Smooth muscle cell (in vitro differentiated cells): ENCODE data around the gene SHPK. TPM values are rescaled to one million over a fixed set of nuclear protein-coding genes. Genes with fewer than 3 reads are reported as not detected.

Experiments used
- DNase-seq: peaks from one replicate; lab custom pipeline; 2025; ENCODE audit not compliant: unreplicated experiment; lab: John Stamatoyannopoulos, UW
- H2AFZ ChIP-seq: fragments of 200-600 bp; sonication (generic); 2 replicates; pipeline ENCODE4 v1.6.0; 2016; ENCODE audit warnings: antibody characterized with exemption, low read depth, mild to moderate bottlenecking
- H3F3A ChIP-seq: fragments of 200-600 bp; sonication (generic); 2 replicates; pipeline ENCODE4 v1.6.0; 2017; ENCODE audit warnings: antibody characterized with exemption, low read depth
- H3K27ac ChIP-seq: fragments of 200-600 bp; sonication (generic); 2 replicates; pipeline ENCODE4 v1.5.1; 2016; ENCODE audit warnings: low read depth, mild to moderate bottlenecking
- H3K27me3 ChIP-seq: fragments of 200-600 bp; sonication (generic); 2 replicates; pipeline ENCODE4 v1.6.1; 2016; ENCODE audit warnings: low read depth, mild to moderate bottlenecking
- H3K36me3 ChIP-seq: fragments of 200-600 bp; sonication (generic); 2 replicates; pipeline ENCODE4 v1.5.1; 2016; ENCODE audit warnings: low read depth
- H3K4me1 ChIP-seq: fragments of 200-600 bp; sonication (generic); 2 replicates; pipeline ENCODE4 v1.5.1; 2016; ENCODE audit warnings: low read depth
- H3K4me2 ChIP-seq: fragments of 200-600 bp; sonication (generic); 2 replicates; pipeline ENCODE4 v1.6.0; 2016; ENCODE audit warnings: mild to moderate bottlenecking
- H3K4me3 ChIP-seq: fragments of 200-600 bp; sonication (generic); 2 replicates; pipeline ENCODE4 v1.5.1; 2016; ENCODE audit warnings: mild to moderate bottlenecking
- H3K79me2 ChIP-seq: fragments of 200-600 bp; sonication (generic); 2 replicates; pipeline ENCODE4 v1.6.0; 2016; ENCODE audit warnings: low read depth, mild to moderate bottlenecking
- H3K9ac ChIP-seq: fragments of 200-600 bp; sonication (generic); 2 replicates; pipeline ENCODE4 v1.6.0; 2016; ENCODE audit warnings: low read depth
- H3K9me3 ChIP-seq: fragments of 200-600 bp; sonication (generic); replicated peaks from 2 replicates; pipeline ENCODE4 v1.5.1; 2016; ENCODE audit warnings: low read depth
- H4K20me1 ChIP-seq: fragments of 200-600 bp; sonication (generic); 2 replicates; pipeline ENCODE4 v1.6.0; 2016; ENCODE audit warnings: low read depth
- WGBS: methylation state at CpG from one replicate; pipeline ENCODE4 v1.1.7; 2016; ENCODE audit warnings: low lambda C conversion rate; 5-methylcytosine and 5-hydroxymethylcytosine counted together
- polyA plus RNA-seq: library from polyadenylated mRNA; unstranded; fragments of >200 nt; fragmentation: Nextera tagmentation; extraction: Ambion mirVana; gene quantifications from 2 replicates; pipeline ENCODE4 v1.2.1, GENCODE V29; 2016
- total RNA-seq: library from RNA; depleted of rRNA; stranded (reverse); fragments of >200 nt; gene quantifications from 2 replicates; pipeline ENCODE4 v1.2.3, GENCODE V29; 2014
- TF ChIP-seq, protein P1 (sequence below): fragments of 200-600 bp; sonication (generic); IDR thresholded peaks from 2 replicates; pipeline ENCODE4 v1.5.1; 2017; ENCODE audit warnings: borderline replicate concordance, mild to moderate bottlenecking, antibody characterized with exemption; ENCODE audit not compliant: insufficient read depth, poor library complexity, severe bottlenecking

The SHPK gene
- total and polyA plus RNA-seq, 2 experiments from 2014 or later = 5.3 to 9.5 TPM

DNA sequence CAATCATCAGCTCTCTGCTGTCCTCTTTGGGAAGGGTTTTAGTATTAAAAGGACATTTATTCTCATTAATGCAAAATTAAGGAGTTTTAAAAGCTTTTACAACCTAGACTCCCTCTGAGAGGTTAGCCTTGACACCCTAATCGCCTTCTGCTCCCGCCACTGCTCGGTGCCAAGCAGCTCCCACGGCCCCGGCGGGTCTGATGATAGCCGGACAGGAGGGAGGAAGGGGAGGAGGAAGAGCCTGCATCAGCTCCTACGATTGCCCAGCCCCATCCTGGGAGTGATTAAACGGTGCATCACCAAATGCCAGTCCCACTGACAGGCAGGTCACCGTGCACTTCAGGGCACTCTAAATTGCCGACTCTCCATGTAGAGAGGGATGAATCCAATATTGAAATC is 8.3 kb downstream of the SHPK start:
- Histone ChIP-seq H2AFZ (no peak overlapping the region), H4K20me1 (no peaks in the 10 kb centered on the region), H3K9ac (no peak overlapping the region), H3F3A (no peaks in the 10 kb centered on the region), H3K4me2 (no peak overlapping the region), H3K36me3 (no peaks in the 10 kb centered on the region), H3K4me3 (no peak overlapping the region), H3K27me3 (no peaks in the 10 kb centered on the region), H3K9me3 (no peaks in the 10 kb centered on the region), H3K27ac (no peak overlapping the region), H3K4me1 (no peaks in the 10 kb centered on the region), H3K79me2 (no peaks in the 10 kb centered on the region)
- no peak for DNase-seq
- 94% methylated on average over 11 of the region's 11 CpGs for WGBS
- TF ChIP-seq, protein P1, sequence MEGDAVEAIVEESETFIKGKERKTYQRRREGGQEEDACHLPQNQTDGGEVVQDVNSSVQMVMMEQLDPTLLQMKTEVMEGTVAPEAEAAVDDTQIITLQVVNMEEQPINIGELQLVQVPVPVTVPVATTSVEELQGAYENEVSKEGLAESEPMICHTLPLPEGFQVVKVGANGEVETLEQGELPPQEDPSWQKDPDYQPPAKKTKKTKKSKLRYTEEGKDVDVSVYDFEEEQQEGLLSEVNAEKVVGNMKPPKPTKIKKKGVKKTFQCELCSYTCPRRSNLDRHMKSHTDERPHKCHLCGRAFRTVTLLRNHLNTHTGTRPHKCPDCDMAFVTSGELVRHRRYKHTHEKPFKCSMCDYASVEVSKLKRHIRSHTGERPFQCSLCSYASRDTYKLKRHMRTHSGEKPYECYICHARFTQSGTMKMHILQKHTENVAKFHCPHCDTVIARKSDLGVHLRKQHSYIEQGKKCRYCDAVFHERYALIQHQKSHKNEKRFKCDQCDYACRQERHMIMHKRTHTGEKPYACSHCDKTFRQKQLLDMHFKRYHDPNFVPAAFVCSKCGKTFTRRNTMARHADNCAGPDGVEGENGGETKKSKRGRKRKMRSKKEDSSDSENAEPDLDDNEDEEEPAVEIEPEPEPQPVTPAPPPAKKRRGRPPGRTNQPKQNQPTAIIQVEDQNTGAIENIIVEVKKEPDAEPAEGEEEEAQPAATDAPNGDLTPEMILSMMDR = no peak

GRCh38 chr17:3626831-3627768 is 8.9 kb downstream of the SHPK start:
- no peak overlapping the region for H2AFZ ChIP-seq
- no peak overlapping the region for H3K4me2 ChIP-seq
- no peaks in the 10 kb centered on the region for H3F3A ChIP-seq
- H3K27ac ChIP-seq = no peak overlapping the region
- H3K9ac ChIP-seq = no peak overlapping the region
- no peaks in the 10 kb centered on the region for H3K27me3 ChIP-seq
- no peaks in the 10 kb centered on the region for H3K79me2 ChIP-seq
- H3K9me3 ChIP-seq = no peaks in the 10 kb centered on the region
- no peak overlapping the region for H3K4me3 ChIP-seq
- H3K36me3 ChIP-seq = no peaks in the 10 kb centered on the region
- TF ChIP-seq, protein P1 = no peak
- H3K4me1 ChIP-seq = no peaks in the 10 kb centered on the region
- 65% methylated on average over 16 of the region's 16 CpGs for WGBS
- DNase-seq = no peak
- H4K20me1 ChIP-seq = no peaks in the 10 kb centered on the region

DNA sequence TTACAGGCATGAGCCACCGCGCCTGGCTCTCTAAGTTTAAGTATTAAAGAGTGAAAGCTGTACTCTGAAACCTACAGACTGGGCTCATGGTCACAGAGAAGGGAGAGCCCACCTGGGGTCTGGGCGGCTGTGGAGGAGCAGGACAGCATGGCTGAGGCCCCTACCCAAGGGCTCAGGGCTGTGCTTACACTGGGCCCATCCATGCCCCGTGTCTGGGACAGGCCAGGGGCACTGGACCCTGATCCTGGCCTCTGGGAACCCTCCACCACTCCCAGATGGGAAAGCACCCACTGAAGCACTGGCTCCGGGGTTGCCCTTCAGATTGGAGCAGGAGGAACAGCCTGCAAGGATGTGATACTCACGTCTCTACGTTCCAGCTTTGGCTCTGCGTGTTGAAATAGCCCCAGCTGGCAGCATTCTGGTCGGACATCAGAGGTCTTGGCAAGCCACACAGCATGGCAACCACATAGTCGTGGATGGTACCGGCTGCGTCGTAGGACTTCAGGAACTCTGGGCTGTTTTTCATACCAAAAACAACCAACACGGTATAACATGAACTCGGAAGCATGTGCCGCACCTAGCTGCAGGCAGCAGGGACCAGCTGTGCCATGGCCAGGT is 13.0 kb downstream of the SHPK start:
- Histone ChIP-seq H3K4me2 (no peak overlapping the region), H3K79me2 (no peaks in the 10 kb centered on the region), H3K4me1 (no peaks in the 10 kb centered on the region), H3K36me3 (no peaks in the 10 kb centered on the region), H3K4me3 (no peak overlapping the region), H3K27ac (no peak overlapping the region), H3K9ac (no peak overlapping the region), H4K20me1 (no peaks in the 10 kb centered on the region), H3K9me3 (no peaks in the 10 kb centered on the region), H3K27me3 (no peaks in the 10 kb centered on the region), H3F3A (no peaks in the 10 kb centered on the region), H2AFZ (no peak overlapping the region)
- TF ChIP-seq, protein P1 = no peak
- WGBS = 98% methylated on average over 16 of the region's 16 CpGs
- DNase-seq = no peak
